GM19328 (cell line): ENCODE data around the gene KRTAP9-3.
"Not testable (repeated sequence)": the region's sequence is repeated elsewhere in the genome, so short reads cannot be mapped to it uniquely, and the experiment has no call there.

Source experiments
- ATAC-seq: cut with Tn5 transposase; IDR thresholded peaks from one replicate; pipeline ENCODE4 v1.9.1; 2021; ENCODE audit warnings: mild to moderate bottlenecking, moderate library complexity; ENCODE audit not compliant: unreplicated experiment

The KRTAP9-3 gene

GRCh38 chr17:41249637-41250240 is 17.5 kb downstream of the KRTAP9-3 start, which contains the start of gene KRTAP9-4:
Gene KRTAP9-4 (plus strand): TSS chr17:41249687. CDS start chr17:41249721, 34 bp downstream.
- not testable (repeated sequence) for ATAC-seq

GRCh38 chr17:41251261-41251660 is 19.0 kb downstream of the KRTAP9-3 start:
- no peak for ATAC-seq

- ATAC-seq, result no peak
Observed at GRCh38 chr17:41254861-41255260, 22.6 kb downstream of the KRTAP9-3 start.

GRCh38 chr17:41255381-41256290 is 23.4 kb downstream of the KRTAP9-3 start, which contains the start of gene KRTAP9-9:
Gene KRTAP9-9 (plus strand): TSS chr17:41255384.
- ATAC-seq, result not testable (repeated sequence)

- ATAC-seq, result no peak
Observed at GRCh38 chr17:41256291-41256685, 24.0 kb downstream of the KRTAP9-3 start.

- ATAC-seq, result no peak
Observed at GRCh38 chr17:41258406-41258805, 26.2 kb downstream of the KRTAP9-3 start.

GRCh38 chr17:41263212-41263611 is 31.0 kb downstream of the KRTAP9-3 start:
- no peak for ATAC-seq

GRCh38 chr17:41264599-41264998 is 32.4 kb downstream of the KRTAP9-3 start:
- ATAC-seq, result no peak

- no peak for ATAC-seq
Observed at GRCh38 chr17:41265078-41265477, 32.8 kb downstream of the KRTAP9-3 start, which contains the start of gene KRTAP9-6. Gene KRTAP9-6 (plus strand): TSS chr17:41265378. CDS start chr17:41265378, 0 bp downstream.

- no peak for ATAC-seq
Observed at GRCh38 chr17:41267711-41268110, 35.5 kb downstream of the KRTAP9-3 start.

GRCh38 chr17:41271323-41271722 is 39.1 kb downstream of the KRTAP9-3 start:
- not testable (repeated sequence) for ATAC-seq

GRCh38 chr17:41271858-41272257 is 39.6 kb downstream of the KRTAP9-3 start:
- ATAC-seq, result no peak

GRCh38 chr17:41275648-41276190 is 43.5 kb downstream of the KRTAP9-3 start, which contains the start of gene KRTAP9-7:
Gene KRTAP9-7 (plus strand): TSS chr17:41275698. CDS start chr17:41275698, 0 bp downstream.
- ATAC-seq, result not testable (repeated sequence)

- no peak for ATAC-seq
Observed at GRCh38 chr17:41278176-41278955, 46.1 kb downstream of the KRTAP9-3 start.
